ENCODE results near the gene GPR42. TPM values are rescaled to one million over a fixed set of nuclear protein-coding genes. Genes with fewer than 3 reads are reported as not detected.
"Not testable (repeated sequence)": the region's sequence is repeated elsewhere in the genome, so short reads cannot be mapped to it uniquely, and the experiment has no call there.

Gene GPR42
- polyA plus RNA-seq, 6 donors from 2014 or later: not detected

- Mint-ChIP-seq H3K27ac (no peak overlapping the region), H3K27me3 (peaks cover 0 to 20% (median 10%) of the 10 kb centered on the region in 3 donors)
Measured at GRCh38 chr19:35397064-35397463, 26.2 kb downstream of the GPR42 start.

GRCh38 chr19:35398570-35398969 lies 27.7 kb downstream of the GPR42 start:
- no peak overlapping the region for H3K27ac Mint-ChIP-seq
- H3K4me1 Mint-ChIP-seq: peaks cover 3 to 16% (median 4%) of the 10 kb centered on the region in 3 donors
- peak overlapping the region in 1 of 8 donors; percentile 16 for H3K4me3 Mint-ChIP-seq
- H3K9me3 Mint-ChIP-seq: no peaks in the 10 kb centered on the region
- no peak for DNase-seq
- ATAC-seq (ENCODE audit: low read depth in 2 of 2): no peak
- no peaks in the 10 kb centered on the region for H3K36me3 Mint-ChIP-seq
- peaks cover 0 to 20% (median 10%) of the 10 kb centered on the region in 3 donors for H3K27me3 Mint-ChIP-seq

More at GRCh38 chr19:35397064-35397463, 26.2 kb downstream of the GPR42 start:
- Mint-ChIP-seq H3K4me1 (peaks cover 1 to 13% (median 2%) of the 10 kb centered on the region in 3 donors), H3K36me3 (no peaks in the 10 kb centered on the region), H3K9me3 (no peaks in the 10 kb centered on the region), H3K4me3 (no peak overlapping the region)
- DNase-seq: no peak
- no peak for ATAC-seq (ENCODE audit: low read depth in 2 of 2)

- peaks cover 3 to 16% (median 4%) of the 10 kb centered on the region in 3 donors for H3K4me1 Mint-ChIP-seq
- H3K27ac Mint-ChIP-seq: no peak overlapping the region
- H3K4me3 Mint-ChIP-seq: no peak overlapping the region
- ATAC-seq (ENCODE audit: low read depth in 2 of 2): no peak
- no peaks in the 10 kb centered on the region for H3K9me3 Mint-ChIP-seq
- peaks cover 0 to 20% (median 10%) of the 10 kb centered on the region in 3 donors for H3K27me3 Mint-ChIP-seq
- no peak for DNase-seq
- H3K36me3 Mint-ChIP-seq: no peaks in the 10 kb centered on the region
Measured at GRCh38 chr19:35399231-35399630, 28.4 kb downstream of the GPR42 start.

GRCh38 chr19:35399948-35400772 lies 29.3 kb downstream of the GPR42 start:
- DNase-seq (no peak), ATAC-seq (ENCODE audit: low read depth in 2 of 2) (no peak)
- Mint-ChIP-seq H3K27ac (no peak overlapping the region), H3K9me3 (no peaks in the 10 kb centered on the region), H3K4me3 (peak overlapping the region in 1 of 8 donors; percentile 54), H3K4me1 (peaks cover 3 to 18% (median 4%) of the 10 kb centered on the region in 3 donors), H3K27me3 (peaks cover 0 to 23% (median 17%) of the 10 kb centered on the region in 3 donors), H3K36me3 (no peaks in the 10 kb centered on the region)

GRCh38 chr19:35400773-35401100 lies 29.9 kb downstream of the GPR42 start:
- peaks cover 0 to 26% (median 19%) of the 10 kb centered on the region in 3 donors for H3K27me3 Mint-ChIP-seq
- ATAC-seq (ENCODE audit: low read depth in 2 of 2) (no peak), DNase-seq (no peak)
- peaks cover 3 to 20% (median 4%) of the 10 kb centered on the region in 3 donors for H3K4me1 Mint-ChIP-seq
- H3K27ac Mint-ChIP-seq: no peak overlapping the region
- no peak overlapping the region for H3K4me3 Mint-ChIP-seq
- H3K9me3 Mint-ChIP-seq: no peaks in the 10 kb centered on the region
- no peaks in the 10 kb centered on the region for H3K36me3 Mint-ChIP-seq

- Mint-ChIP-seq H3K4me3 (peak overlapping the region in 1 of 8 donors; percentile 49), H3K27ac (peak overlapping the region in 2 of 6 donors; percentile 33)
- DNase-seq: not testable (repeated sequence)
Measured at GRCh38 chr19:35401416-35401815, 30.5 kb downstream of the GPR42 start.

GRCh38 chr19:35403116-35403760 lies 32.4 kb downstream of the GPR42 start:
- no peak overlapping the region for H3K4me3 Mint-ChIP-seq

More at GRCh38 chr19:35401416-35401815, 30.5 kb downstream of the GPR42 start:
- not testable (repeated sequence) for H3K9me3 Mint-ChIP-seq; H3K36me3 Mint-ChIP-seq; ATAC-seq (ENCODE audit: low read depth in 2 of 2)
- H3K27me3 Mint-ChIP-seq: peaks cover 0 to 26% (median 19%) of the 10 kb centered on the region in 3 donors
- peaks cover 3 to 21% (median 4%) of the 10 kb centered on the region in 3 donors for H3K4me1 Mint-ChIP-seq

GRCh38 chr19:35404879-35405622 lies 34.2 kb downstream of the GPR42 start:
- no peak for ATAC-seq (ENCODE audit: low read depth in 2 of 2)
- H3K36me3 Mint-ChIP-seq: no peaks in the 10 kb centered on the region

More at GRCh38 chr19:35403116-35403760, 32.4 kb downstream of the GPR42 start:
- Mint-ChIP-seq H3K36me3 (no peaks in the 10 kb centered on the region), H3K4me1 (peaks cover 5 to 27% (median 8%) of the 10 kb centered on the region in 3 donors), H3K9me3 (no peaks in the 10 kb centered on the region), H3K27ac (no peak overlapping the region), H3K27me3 (peaks cover 0 to 24% (median 17%) of the 10 kb centered on the region in 3 donors)
- DNase-seq: no peak
- ATAC-seq (ENCODE audit: low read depth in 2 of 2): no peak

GRCh38 chr19:35407619-35408018 lies 36.8 kb downstream of the GPR42 start:
- Mint-ChIP-seq H3K9me3 (no peaks in the 10 kb centered on the region), H3K27ac (no peak overlapping the region), H3K27me3 (peaks cover under 1 to 11% (median 9%) of the 10 kb centered on the region in 3 donors), H3K4me3 (no peak overlapping the region), H3K36me3 (no peaks in the 10 kb centered on the region), H3K4me1 (peaks cover 11 to 19% (median 14%) of the 10 kb centered on the region in 3 donors)
- ATAC-seq (ENCODE audit: low read depth in 2 of 2) (no peak), DNase-seq (no peak)

More at GRCh38 chr19:35404879-35405622, 34.2 kb downstream of the GPR42 start:
- Mint-ChIP-seq H3K27ac (peak overlapping the region in 1 of 6 donors; percentile 62), H3K4me3 (no peak overlapping the region), H3K4me1 (peaks cover 14 to 27% (median 17%) of the 10 kb centered on the region in 3 donors), H3K9me3 (no peaks in the 10 kb centered on the region), H3K27me3 (peaks cover 0 to 11% (median 9%) of the 10 kb centered on the region in 3 donors)
- no peak for DNase-seq

- ATAC-seq (ENCODE audit: low read depth in 2 of 2) (peak; percentile 88 to 93), DNase-seq (peak; percentile 25)
- Mint-ChIP-seq H3K9me3 (no peaks in the 10 kb centered on the region), H3K4me3 (peak overlapping the region in 2 of 8 donors; percentile 11 to 53), H3K36me3 (no peaks in the 10 kb centered on the region), H3K4me1 (peaks cover 11 to 19% (median 14%) of the 10 kb centered on the region in 3 donors), H3K27me3 (peaks cover 5 to 11% (median 9%) of the 10 kb centered on the region in 3 donors), H3K27ac (peak overlapping the region in 1 of 6 donors; percentile 70)
Measured at GRCh38 chr19:35408284-35409171, 37.7 kb downstream of the GPR42 start.

GRCh38 chr19:35409191-35409590 lies 38.3 kb downstream of the GPR42 start:
- no peak overlapping the region for H3K4me3 Mint-ChIP-seq
- ATAC-seq (ENCODE audit: low read depth in 2 of 2) (no peak), DNase-seq (no peak)
- H3K9me3 Mint-ChIP-seq: no peaks in the 10 kb centered on the region
- peaks cover 7 to 16% (median 9%) of the 10 kb centered on the region in 3 donors for H3K27me3 Mint-ChIP-seq
- peaks cover 11 to 19% (median 14%) of the 10 kb centered on the region in 3 donors for H3K4me1 Mint-ChIP-seq
- no peaks in the 10 kb centered on the region for H3K36me3 Mint-ChIP-seq
- H3K27ac Mint-ChIP-seq: no peak overlapping the region

- H3K27me3 Mint-ChIP-seq: peaks cover 0 to 15% (median 7%) of the 10 kb centered on the region in 3 donors
- H3K4me3 Mint-ChIP-seq: no peak overlapping the region
- no peak overlapping the region for H3K27ac Mint-ChIP-seq
- DNase-seq (no peak), ATAC-seq (ENCODE audit: low read depth in 2 of 2) (no peak)
- no peaks in the 10 kb centered on the region for H3K9me3 Mint-ChIP-seq
- H3K4me1 Mint-ChIP-seq: peaks cover 11 to 15% (median 14%) of the 10 kb centered on the region in 3 donors
- no peaks in the 10 kb centered on the region for H3K36me3 Mint-ChIP-seq
Measured at GRCh38 chr19:35410487-35410886, 39.6 kb downstream of the GPR42 start.

Measured in naive B cell (primary cell).